WTC11 (cell line): ENCODE data around the gene VARS1. TPM values are rescaled to one million over a fixed set of nuclear protein-coding genes. Genes with fewer than 3 reads are reported as not detected.
A peak's percentile ranks its signal among the peaks of the same experiment; 100 is the strongest.

Source experiments
- ATAC-seq: fragments of 200-7000 bp; cut with Tn5 transposase; 2 replicates; pipeline ENCODE4 v1.10.0; 2021; ENCODE audit warnings: mild to moderate bottlenecking, moderate library complexity
- CTCF ChIA-PET: fragments of 300-600 bp; sonication (Branson Sonifier 250); formaldehyde crosslinking; loops from one replicate; lab custom pipeline; 2021; ENCODE audit warnings: antibody characterized with exemption; lab: Charles Lee
- POLR2A ChIA-PET: fragments of 350-600 bp; sonication (Branson Sonifier 250); formaldehyde crosslinking; loops from one replicate; lab custom pipeline; 2021; ENCODE audit warnings: antibody characterized with exemption; lab: Charles Lee
- DNase-seq: peaks from one replicate; pipeline ENCODE4 v3.0.0; 2021; ENCODE audit warnings: low spot score
- H3K27ac Mint-ChIP-seq: 2 replicates; pipeline ENCODE4 v1.8.0; 2021; ENCODE audit warnings: mixed read lengths
- H3K27me3 Mint-ChIP-seq: 2 replicates; pipeline ENCODE4 v1.8.0; 2021; ENCODE audit warnings: low read depth, mild to moderate bottlenecking, moderate library complexity, mixed read lengths
- H3K36me3 Mint-ChIP-seq: 2 replicates; pipeline ENCODE4 v1.8.0; 2021; ENCODE audit warnings: mixed read lengths
- H3K4me1 Mint-ChIP-seq: 2 replicates; pipeline ENCODE4 v1.8.0; 2022; ENCODE audit warnings: mixed read lengths
- H3K4me3 Mint-ChIP-seq: 2 replicates; pipeline ENCODE4 v1.8.0; 2021; ENCODE audit warnings: mild to moderate bottlenecking, moderate library complexity, mixed read lengths
- H3K9me3 Mint-ChIP-seq: 2 replicates; pipeline ENCODE4 v1.8.0; 2021; ENCODE audit warnings: mixed read lengths
- AFF4 ChIP-seq: sonication (generic); formaldehyde crosslinking; IDR thresholded peaks from 2 replicates; pipeline ENCODE4 v1.8.1; 2023; ENCODE audit warnings: mild to moderate bottlenecking, missing genetic modification reagents, borderline replicate concordance
- AR ChIP-seq: fragments of 250-450 bp; sonication (Bioruptor Pico); IDR thresholded peaks from 2 replicates; pipeline ENCODE4 v1.9.0; 2021; ENCODE audit warnings: mild to moderate bottlenecking
- ATF2 ChIP-seq: sonication (generic); formaldehyde crosslinking; IDR thresholded peaks from 2 replicates; pipeline ENCODE4 v1.8.1; 2022; ENCODE audit warnings: low read depth, missing genetic modification reagents, borderline replicate concordance
- ERG ChIP-seq: fragments of 250-450 bp; sonication (Bioruptor Pico); IDR thresholded peaks from 2 replicates; pipeline ENCODE4 v1.8.0; 2021; ENCODE audit warnings: mild to moderate bottlenecking
- GABPB1 ChIP-seq: sonication (generic); formaldehyde crosslinking; IDR thresholded peaks from 2 replicates; pipeline ENCODE4 v1.8.1; 2023; ENCODE audit warnings: mild to moderate bottlenecking, missing genetic modification reagents
- IRF2 ChIP-seq: sonication (generic); formaldehyde crosslinking; IDR thresholded peaks from 2 replicates; pipeline ENCODE4 v1.8.0; 2022; ENCODE audit warnings: low read depth, missing genetic modification reagents, borderline replicate concordance
- MXD4 ChIP-seq: fragments of 250-450 bp; sonication (Bioruptor Pico); IDR thresholded peaks from 2 replicates; pipeline ENCODE4 v1.8.0; 2021; ENCODE audit warnings: mild to moderate bottlenecking, moderate library complexity, borderline replicate concordance
- NFYB ChIP-seq: sonication (generic); formaldehyde crosslinking; conservative IDR thresholded peaks from 2 replicates; pipeline ENCODE4 v1.8.0; 2022; ENCODE audit warnings: low read depth, missing genetic modification reagents
- OVOL2 ChIP-seq: fragments of 250-450 bp; sonication (Bioruptor Pico); IDR thresholded peaks from 2 replicates; pipeline ENCODE4 v1.9.0; 2021; ENCODE audit warnings: mild to moderate bottlenecking, borderline replicate concordance
- PRRX2 ChIP-seq: fragments of 250-450 bp; sonication (Bioruptor Pico); IDR thresholded peaks from 2 replicates; pipeline ENCODE4 v1.8.0; 2021; ENCODE audit warnings: mild to moderate bottlenecking
- SMAD4 ChIP-seq: sonication (generic); formaldehyde crosslinking; IDR thresholded peaks from 2 replicates; pipeline ENCODE4 v1.8.0; 2022; ENCODE audit warnings: mild to moderate bottlenecking, missing genetic modification reagents
- TEAD1 ChIP-seq: sonication (generic); formaldehyde crosslinking; IDR thresholded peaks from 2 replicates; pipeline ENCODE4 v1.8.0; 2022; ENCODE audit warnings: mild to moderate bottlenecking, missing genetic modification reagents
- ZNF281 ChIP-seq: sonication (generic); formaldehyde crosslinking; IDR thresholded peaks from 2 replicates; pipeline ENCODE4 v1.8.0; 2023; ENCODE audit warnings: mild to moderate bottlenecking, missing genetic modification reagents
- ZNF532 ChIP-seq: fragments of 250-450 bp; sonication (Bioruptor Pico); IDR thresholded peaks from 2 replicates; pipeline ENCODE4 v1.9.0; 2021; ENCODE audit warnings: mild to moderate bottlenecking, borderline replicate concordance
- ZNF671 ChIP-seq: fragments of 250-450 bp; sonication (Bioruptor Pico); IDR thresholded peaks from 2 replicates; pipeline ENCODE4 v1.8.0; 2021; ENCODE audit warnings: mild to moderate bottlenecking
- total RNA-seq: library from RNA; stranded (reverse); gene quantifications from 3 replicates; pipeline ENCODE4 v1.2.3, GENCODE V29; 2021

VARS1 gene
- total RNA-seq, 1 experiment from 2014 or later: 177 TPM

GRCh38 chr6:31836047-31836473 lies 40.5 kb upstream of the VARS1 start:
- Mint-ChIP-seq H3K27me3 (no peaks in the 10 kb centered on the region), H3K4me3 (peak overlapping the region; percentile 99), H3K36me3 (peaks cover 62% of the 10 kb centered on the region), H3K27ac (peak overlapping the region; percentile 100), H3K9me3 (no peaks in the 10 kb centered on the region), H3K4me1 (peaks cover 28% of the 10 kb centered on the region)
- no peak for ATAC-seq
- no peak for DNase-seq
- TF ChIP-seq GABPB1 (CRISPR knock-in tag) (0 out of 2 replicates have a peak, but pooled peaks have one; percentile 14), ZNF671 (no peak)
- POLR2A ChIA-PET: interaction anchor here (1.6 kb wide), 1 partner anchor 21 kb away, joined by 4 read pairs; the partner anchor contains the start of genes HSPA1A and HSPA1L
- CTCF ChIA-PET: interaction anchor here (2.1 kb wide), 1 partner anchor 27 kb away, joined by 6 read pairs; the partner anchor contains the start of gene NEU1

- Mint-ChIP-seq H3K27me3 (no peaks in the 10 kb centered on the region), H3K27ac (peak overlapping the region; percentile 100), H3K4me3 (peak overlapping the region; percentile 99), H3K9me3 (no peaks in the 10 kb centered on the region), H3K4me1 (peaks cover 30% of the 10 kb centered on the region), H3K36me3 (peaks cover 48% of the 10 kb centered on the region)
- POLR2A ChIA-PET: interaction anchor here (0.5 to 2.0 kb wide), 9 partner anchors 11 to 105 kb away, joined by 3 to 4 read pairs (median 3); partner anchors contain the start of genes LSM2, MSH5 and NEU1
- DNase-seq: peak; percentile 85
- CTCF ChIA-PET: interaction anchor here (1.0 to 2.1 kb wide), 5 partner anchors 28 to 288 kb away, joined by 3 to 7 read pairs (median 5); partner anchors contain the start of genes ATP6V1G2 and NEU1
- ATAC-seq: peak; percentile 81
- TF ChIP-seq ZNF281 (no peak), ERG (CRISPR knock-in tag) (0 out of 2 replicates have a peak, but pooled peaks have one; percentile 33), MXD4 (CRISPR knock-in tag) (no peak), ATF2 (CRISPR knock-in tag) (no peak), OVOL2 (CRISPR knock-in tag) (no peak), AFF4 (CRISPR knock-in tag) (no peak), IRF2 (CRISPR knock-in tag) (no peak), NFYB (CRISPR knock-in tag) (0 out of 2 replicates have a peak, but pooled peaks have one; percentile 16), ZNF532 (no peak), PRRX2 (CRISPR knock-in tag) (peak; percentile 50; the same call in 1 of the 2 replicates), SMAD4 (no peak), TEAD1 (peak; percentile 59; the same call in 1 of the 2 replicates), AR (no peak)
Measured at GRCh38 chr6:31834367-31835250, 39.1 kb upstream of the VARS1 start.
